AG09309 (cell line): ENCODE measurements around the gene CAPG.
A peak's percentile ranks its signal among the peaks of the same experiment; 100 is the strongest.

Source experiments
- DNase-seq: peaks from one replicate; pipeline ENCODE4 v3.0.0-alpha.2; 2010; ENCODE audit warnings: low read depth
- H3K4me3 ChIP-seq: 2 replicates; pipeline ENCODE4 v1.5.1; 2011; ENCODE audit warnings: mild to moderate bottlenecking, low read depth, low read length, moderate library complexity; ENCODE audit not compliant: control insufficient read depth
- TF ChIP-seq, protein P1 (sequence below): IDR thresholded peaks from 2 replicates; pipeline ENCODE4 v1.5.1; 2011; ENCODE audit warnings: mild to moderate bottlenecking, low read depth, low read length, inconsistent platforms; ENCODE audit not compliant: insufficient read depth, control insufficient read depth; ENCODE audit errors: missing control alignments

The CAPG gene

DNA sequence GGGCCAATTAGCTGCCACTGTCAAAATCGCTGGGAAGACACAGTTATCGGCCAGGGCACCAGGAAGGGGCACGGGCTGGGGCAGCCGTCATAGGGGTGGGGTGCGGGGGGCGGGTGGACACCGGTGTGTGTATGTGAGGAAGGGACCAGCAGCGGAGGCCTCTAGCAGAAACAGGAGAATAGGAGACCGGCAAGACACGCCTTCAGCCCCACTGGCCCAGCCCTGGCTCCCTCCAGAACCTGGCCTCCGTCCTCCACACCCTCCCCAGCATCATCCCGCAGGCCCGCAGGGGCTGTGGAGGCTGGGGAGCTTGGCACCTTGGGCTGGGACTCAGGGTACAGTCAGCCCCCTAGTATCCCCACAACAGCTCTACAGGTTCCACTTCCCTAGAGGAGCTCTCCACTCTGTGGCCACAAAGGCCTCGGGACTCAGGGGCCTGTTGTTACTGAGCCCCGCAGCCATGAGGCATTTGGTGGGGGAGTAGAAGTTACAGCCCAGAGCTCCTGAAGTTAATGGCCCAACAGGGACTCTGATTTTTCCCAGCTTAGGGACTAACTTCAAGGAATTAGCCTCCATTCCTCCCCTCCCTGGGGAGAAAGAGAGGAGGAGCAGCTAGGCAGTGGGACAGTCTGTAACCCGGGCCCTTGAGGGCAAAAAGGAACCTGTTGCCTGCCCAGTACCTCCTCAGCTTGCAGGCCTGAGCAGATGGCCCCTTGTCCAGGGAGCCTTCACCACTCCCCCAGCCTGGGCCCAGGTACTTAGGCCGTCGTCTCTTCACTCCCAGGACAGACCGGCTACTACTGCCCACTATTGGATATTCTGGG, 28.2 kb upstream of the CAPG start:
- TF ChIP-seq, protein P1, sequence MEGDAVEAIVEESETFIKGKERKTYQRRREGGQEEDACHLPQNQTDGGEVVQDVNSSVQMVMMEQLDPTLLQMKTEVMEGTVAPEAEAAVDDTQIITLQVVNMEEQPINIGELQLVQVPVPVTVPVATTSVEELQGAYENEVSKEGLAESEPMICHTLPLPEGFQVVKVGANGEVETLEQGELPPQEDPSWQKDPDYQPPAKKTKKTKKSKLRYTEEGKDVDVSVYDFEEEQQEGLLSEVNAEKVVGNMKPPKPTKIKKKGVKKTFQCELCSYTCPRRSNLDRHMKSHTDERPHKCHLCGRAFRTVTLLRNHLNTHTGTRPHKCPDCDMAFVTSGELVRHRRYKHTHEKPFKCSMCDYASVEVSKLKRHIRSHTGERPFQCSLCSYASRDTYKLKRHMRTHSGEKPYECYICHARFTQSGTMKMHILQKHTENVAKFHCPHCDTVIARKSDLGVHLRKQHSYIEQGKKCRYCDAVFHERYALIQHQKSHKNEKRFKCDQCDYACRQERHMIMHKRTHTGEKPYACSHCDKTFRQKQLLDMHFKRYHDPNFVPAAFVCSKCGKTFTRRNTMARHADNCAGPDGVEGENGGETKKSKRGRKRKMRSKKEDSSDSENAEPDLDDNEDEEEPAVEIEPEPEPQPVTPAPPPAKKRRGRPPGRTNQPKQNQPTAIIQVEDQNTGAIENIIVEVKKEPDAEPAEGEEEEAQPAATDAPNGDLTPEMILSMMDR, result no peak
- DNase-seq, result no peak
- peak overlapping the region; percentile 19 for H3K4me3 ChIP-seq

DNA sequence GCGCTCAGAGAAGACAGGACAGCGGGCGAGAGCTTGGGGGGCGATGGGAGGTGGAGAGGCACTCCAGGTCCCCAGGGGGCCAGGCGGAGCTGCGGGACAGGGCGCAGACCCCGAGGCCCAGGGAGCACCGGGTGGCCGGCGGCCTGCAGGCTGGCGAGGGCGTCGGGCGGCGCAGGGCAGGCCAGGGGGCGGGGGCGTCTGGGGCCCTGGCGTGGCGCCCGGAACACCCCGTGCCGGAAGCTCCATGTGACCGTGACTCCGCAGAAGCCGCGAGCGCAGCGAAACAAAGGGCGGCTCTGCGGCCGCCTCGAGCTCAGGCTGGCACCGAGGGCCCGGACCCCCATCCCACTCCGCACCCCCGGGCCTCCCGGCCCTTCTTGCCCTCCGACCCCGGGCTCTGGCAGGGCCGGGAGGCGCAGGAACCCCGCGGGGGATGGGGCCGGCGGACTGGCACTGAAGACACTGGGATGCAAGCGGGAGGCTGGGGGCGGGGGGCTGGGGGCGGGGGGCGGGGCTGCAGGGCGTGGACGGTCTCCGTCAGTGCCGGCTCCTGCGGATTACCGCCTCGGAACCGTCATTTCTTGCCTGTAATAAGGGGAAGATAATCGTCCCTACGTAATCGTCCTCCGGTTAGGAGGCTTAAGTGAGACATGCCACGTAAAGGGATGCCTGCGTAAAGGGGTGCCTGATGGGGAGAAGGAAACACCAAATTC, 27.5 kb upstream of the CAPG start:
- H3K4me3 ChIP-seq, result peak overlapping the region; percentile 19
- TF ChIP-seq, protein P1, result no peak
- DNase-seq, result peak; percentile 44

DNA sequence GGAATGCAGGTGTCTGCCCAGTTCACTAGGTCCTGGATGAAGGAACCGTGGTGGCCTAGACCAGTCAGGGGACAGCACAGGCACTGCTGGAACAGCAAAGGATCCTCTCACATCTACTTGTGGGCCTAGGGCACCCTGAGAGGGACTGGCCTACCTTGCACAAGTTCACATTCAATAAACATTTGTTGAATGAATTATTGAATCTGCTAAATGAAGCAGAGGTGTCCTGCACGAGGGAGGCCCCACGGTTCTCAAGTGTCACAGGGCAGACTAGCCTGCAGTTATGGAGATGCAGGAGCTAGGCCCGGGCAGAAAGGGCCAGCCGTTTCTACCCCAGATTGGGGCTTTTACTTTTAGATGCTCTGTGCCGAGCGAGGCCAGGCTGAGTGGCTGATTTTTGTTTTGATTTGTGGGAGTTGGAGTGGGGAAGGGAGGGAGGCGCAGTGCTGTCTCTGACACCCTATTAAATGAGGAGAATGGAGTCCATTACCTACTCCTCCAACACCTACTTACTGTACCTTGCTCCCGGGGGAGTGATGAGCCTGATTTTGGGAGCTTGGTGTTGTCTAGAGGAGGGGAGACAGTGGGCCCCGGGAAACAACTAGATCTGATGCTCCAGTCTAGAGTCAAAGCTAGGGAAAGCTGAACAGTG, 26.8 kb upstream of the CAPG start:
- TF ChIP-seq, protein P1, result no peak
- no peak overlapping the region for H3K4me3 ChIP-seq
- DNase-seq, result no peak

DNA sequence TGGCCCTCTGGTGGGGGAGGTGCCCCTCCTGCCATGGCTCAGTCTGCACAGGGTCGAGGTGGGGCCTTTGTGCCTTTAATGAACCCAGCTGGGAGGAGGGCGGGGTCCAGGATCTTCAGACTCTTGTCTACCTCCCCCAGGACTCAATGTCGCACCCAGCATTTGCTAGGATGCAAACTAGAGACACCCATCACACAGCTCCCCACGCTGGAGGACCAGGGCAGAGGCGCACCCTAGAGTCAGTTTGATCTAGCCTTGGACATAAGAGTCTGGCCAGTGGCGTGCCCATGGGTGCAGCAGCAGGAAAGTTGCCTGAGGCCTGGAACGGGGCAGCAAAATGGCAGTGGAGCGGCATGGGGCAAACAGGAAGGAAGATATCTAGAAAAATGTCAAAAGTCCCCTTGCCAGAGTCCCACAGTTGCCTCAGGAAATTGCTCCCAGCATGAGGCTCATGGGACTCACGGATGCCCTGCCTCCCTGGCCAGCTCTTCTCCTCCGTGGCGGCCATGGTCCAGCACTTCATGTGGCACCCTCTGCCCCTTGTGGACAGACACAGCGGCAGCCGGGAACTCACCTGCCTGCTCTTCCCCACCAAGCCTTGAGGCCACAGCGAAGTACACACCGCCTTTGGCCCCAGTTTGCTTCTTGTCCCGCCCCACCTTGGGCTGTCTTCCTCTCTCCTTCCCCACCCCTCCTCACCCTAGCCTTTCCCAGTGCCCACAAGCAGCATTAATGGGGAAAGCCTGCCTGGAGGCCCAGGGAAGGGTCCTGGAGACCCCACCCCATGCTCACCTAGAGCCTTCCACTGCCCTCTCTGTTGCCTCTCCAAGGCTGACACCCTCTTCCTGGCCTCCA, 26.0 kb upstream of the CAPG start:
- no peak for DNase-seq
- H3K4me3 ChIP-seq, result no peak overlapping the region
- TF ChIP-seq, protein P1, result no peak

DNA sequence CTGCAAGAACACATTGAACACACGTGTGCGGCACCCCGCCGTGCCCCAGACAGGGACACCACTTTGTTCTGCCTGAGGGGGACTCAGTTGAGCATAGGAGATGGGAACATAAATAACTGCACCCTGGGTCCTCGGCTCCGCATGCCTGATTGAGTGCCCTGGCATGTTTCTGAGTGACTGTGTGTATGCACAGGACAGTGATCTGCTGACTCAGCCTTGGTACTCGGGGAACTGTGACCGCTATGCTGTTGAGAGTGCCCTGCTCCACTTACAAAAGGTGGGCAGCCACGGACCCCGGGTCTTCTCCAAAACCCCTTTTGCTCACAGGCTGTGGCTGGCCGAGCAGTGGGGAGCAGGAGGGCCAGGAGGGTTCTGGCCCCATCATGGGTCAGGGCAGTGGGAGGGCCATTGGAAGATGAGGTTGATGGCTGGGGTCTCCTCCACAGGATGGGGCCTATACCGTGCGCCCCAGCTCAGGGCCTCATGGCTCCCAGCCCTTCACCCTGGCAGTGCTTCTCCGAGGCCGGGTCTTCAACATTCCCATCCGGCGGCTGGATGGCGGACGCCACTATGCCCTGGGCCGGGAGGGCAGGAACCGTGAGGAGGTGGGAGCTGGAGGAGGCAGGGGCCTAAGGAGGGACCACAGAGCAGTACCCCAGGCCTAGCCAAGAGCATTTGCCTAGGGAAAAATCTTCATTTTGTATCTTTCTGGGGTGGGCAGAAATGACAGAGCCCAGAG, 25.2 kb upstream of the CAPG start:
- no peak for DNase-seq
- TF ChIP-seq, protein P1, result no peak
- H3K4me3 ChIP-seq, result no peak overlapping the region
